ENCODE data around the gene ADRM1. TPM values are rescaled to one million over a fixed set of nuclear protein-coding genes. Genes with fewer than 3 reads are reported as not detected.

The ADRM1 gene
- total and polyA plus RNA-seq, 3 experiments from 2014 or later = 101 to 166 (median 159) TPM

DNA sequence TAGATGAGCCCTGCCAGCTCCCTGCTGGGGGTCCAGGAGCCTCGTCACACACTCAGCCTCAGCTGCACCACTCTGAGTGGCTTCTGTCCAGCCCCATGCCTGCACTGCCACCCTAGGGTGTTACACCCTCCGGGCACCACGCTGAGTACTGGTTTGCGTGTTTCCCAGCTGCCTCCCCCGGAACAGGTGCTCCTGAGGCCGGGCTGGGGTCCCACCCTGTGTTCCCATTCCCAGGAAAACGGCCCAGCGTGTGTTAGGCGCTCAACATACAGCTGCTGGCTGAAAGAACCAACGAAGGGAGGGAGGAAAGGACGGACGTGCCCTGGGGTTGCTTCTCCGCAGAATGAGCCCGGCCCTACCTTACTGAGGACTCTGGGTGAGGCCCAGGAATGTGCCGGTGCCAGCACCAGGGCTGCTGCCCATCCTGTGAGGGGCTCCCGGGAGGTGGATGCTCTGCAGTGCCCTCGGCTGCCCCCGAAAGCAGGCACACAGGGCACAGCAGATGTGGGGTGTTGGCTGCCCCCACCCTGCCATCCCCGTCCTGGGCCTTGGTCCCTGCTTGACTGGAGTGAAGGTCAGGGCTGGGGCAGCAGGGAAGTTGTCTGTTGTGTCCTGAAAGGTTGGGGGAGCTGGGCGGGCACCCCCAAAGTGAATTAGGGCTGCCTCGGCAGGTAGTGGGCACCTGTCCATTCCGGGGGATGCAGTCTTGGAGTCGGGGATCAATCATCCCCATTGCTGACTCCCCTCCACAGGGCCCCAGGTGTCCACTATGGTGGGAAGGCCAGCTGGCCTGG, 48.0 kb downstream of the ADRM1 start:
- peaks cover 1 to 8% (median 3%) of the 10 kb centered on the region in 5 donors for H3K9me3 Mint-ChIP-seq
- Histone ChIP-seq H3K27ac (ENCODE audit: low read depth, low read length) (no peak overlapping the region), H3K36me3 (ENCODE audit: insufficient read depth, low read length) (no peaks in the 10 kb centered on the region), H3K4me1 (ENCODE audit: insufficient read depth, low read length) (no peaks in the 10 kb centered on the region), H3K9me3 (ENCODE audit: low read length) (no peaks in the 10 kb centered on the region), H3K4me3 (ENCODE audit: low read length) (no peak overlapping the region), H3K27me3 (ENCODE audit: insufficient read depth, low read length, poor library complexity, severe bottlenecking) (no peaks in the 10 kb centered on the region)
- CTCF ChIA-PET = no interaction called here
- peak overlapping the region in 1 of 8 donors; percentile 26 for H3K27ac Mint-ChIP-seq
- H3K36me3 Mint-ChIP-seq = peaks cover 0 to 3% (median 0%) of the 10 kb centered on the region in 3 donors
- H3K4me1 Mint-ChIP-seq = peaks cover 0 to 2% (median 0%) of the 10 kb centered on the region in 3 donors
- DNase-seq = no peak
- H3K27me3 Mint-ChIP-seq = no peaks in the 10 kb centered on the region
- no peak overlapping the region for H3K4me3 Mint-ChIP-seq
- POLR2A ChIA-PET = no interaction called here

DNA sequence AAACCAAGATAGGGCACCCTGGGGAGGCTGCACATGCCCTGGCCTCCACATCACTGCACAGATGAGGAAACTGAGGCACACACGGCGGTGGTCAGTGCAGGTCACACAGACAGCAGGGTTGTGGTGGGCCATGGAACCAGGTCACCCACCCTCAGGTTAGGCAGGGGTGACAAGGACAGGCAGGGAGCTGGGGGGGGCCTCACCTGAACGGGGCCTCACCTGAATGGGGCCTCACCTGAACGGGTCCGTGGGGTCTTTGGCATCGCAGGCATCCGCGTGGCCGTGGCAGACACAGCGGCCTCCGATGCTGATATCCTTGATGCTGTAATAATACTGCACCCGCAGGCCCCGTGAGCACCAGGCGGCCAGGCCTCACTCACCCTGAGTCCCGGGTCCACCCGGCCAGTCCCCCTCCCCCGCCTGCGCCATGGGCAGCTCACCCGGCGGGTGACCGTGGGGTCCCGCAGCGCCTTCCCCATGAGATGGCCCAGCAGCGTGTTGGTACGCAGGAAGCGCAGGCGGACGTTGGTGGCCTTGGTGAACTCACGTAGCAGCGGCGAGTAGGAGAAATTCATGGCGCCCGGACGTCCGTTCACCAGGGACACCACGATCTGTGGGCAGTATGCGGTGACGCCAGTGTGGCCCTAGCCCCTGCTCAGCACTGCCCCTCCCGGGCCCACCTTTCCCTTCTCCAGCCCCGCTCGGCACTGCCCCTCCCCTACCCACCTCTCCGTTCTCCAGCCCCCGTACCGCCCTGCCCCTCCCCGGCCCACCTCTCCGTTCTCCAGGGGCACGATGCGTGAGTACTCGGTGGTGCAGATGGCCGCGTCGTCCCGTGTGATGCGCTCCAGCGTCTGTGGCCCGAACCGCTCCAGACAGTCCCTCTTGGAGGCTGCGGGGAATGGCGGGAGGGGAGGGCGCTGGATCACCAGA, 48.9 kb downstream of the ADRM1 start:
- Histone ChIP-seq H3K4me1 (ENCODE audit: insufficient read depth, low read length) (no peaks in the 10 kb centered on the region), H3K4me3 (ENCODE audit: low read length) (no peak overlapping the region), H3K27me3 (ENCODE audit: insufficient read depth, low read length, poor library complexity, severe bottlenecking) (no peaks in the 10 kb centered on the region), H3K9me3 (ENCODE audit: low read length) (no peaks in the 10 kb centered on the region), H3K27ac (ENCODE audit: low read depth, low read length) (no peak overlapping the region), H3K36me3 (ENCODE audit: insufficient read depth, low read length) (no peaks in the 10 kb centered on the region)
- Mint-ChIP-seq H3K4me3 (no peak overlapping the region), H3K4me1 (peaks cover 0 to 2% (median 0%) of the 10 kb centered on the region in 3 donors), H3K36me3 (peaks cover 0 to 3% (median 0%) of the 10 kb centered on the region in 3 donors), H3K9me3 (peaks cover 1 to 8% (median 3%) of the 10 kb centered on the region in 5 donors), H3K27ac (no peak overlapping the region), H3K27me3 (no peaks in the 10 kb centered on the region)
- DNase-seq = no peak
- CTCF ChIA-PET = no interaction called here
- POLR2A ChIA-PET = no interaction called here

DNA sequence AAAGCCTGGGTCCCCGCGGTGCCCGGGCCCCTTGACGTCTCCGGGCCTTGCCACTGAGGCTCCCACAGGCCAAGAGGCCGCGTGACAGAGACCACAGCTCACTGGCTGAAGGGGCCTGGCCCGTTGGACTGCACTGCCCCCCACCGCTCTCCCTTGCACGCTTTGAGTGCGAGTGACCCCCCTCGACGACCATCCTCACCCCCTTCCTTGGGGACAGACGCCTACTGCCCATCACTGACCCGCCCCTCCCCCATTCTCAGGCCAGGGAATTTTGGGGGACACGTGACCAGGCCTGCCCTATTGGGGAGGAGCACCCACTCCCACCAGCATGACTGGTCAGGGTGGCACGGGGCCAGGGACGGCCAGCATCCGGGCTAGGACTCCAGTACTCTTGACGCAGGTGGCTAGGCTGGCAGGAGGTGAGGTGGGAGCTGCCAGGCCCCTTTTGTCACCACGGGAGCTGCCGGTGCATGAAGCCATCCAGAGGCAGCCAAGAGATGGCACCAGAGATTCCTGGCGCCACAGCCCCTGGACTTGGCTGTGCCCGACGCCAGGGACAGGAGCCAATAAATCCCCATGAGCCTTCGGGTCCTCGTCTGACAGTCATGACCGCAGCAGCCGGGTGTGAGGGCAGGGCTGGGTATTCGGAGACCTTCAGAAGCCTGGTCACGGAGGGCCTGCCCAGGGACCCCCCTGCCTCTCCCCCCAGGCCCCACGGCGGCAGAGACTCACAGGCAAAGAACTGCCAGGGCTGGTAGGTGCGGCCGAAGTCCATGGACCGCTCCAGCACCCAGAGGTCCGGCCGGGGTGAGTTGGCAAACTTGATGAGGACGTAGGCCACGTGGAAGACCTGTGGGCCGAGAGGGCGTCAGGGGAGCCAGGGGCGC, 49.8 kb downstream of the ADRM1 start:
- Mint-ChIP-seq H3K4me1 (peaks cover 0 to 2% (median 0%) of the 10 kb centered on the region in 3 donors), H3K4me3 (no peak overlapping the region), H3K27me3 (no peaks in the 10 kb centered on the region), H3K27ac (no peak overlapping the region), H3K36me3 (peaks cover 0 to 3% (median 0%) of the 10 kb centered on the region in 3 donors), H3K9me3 (peaks cover 1 to 8% (median 3%) of the 10 kb centered on the region in 5 donors)
- DNase-seq = no peak
- POLR2A ChIA-PET = no interaction called here
- no peaks in the 10 kb centered on the region for H3K27me3 ChIP-seq (ENCODE audit: insufficient read depth, low read length, poor library complexity, severe bottlenecking)
- H3K4me3 ChIP-seq (ENCODE audit: low read length) = no peak overlapping the region
- no peaks in the 10 kb centered on the region for H3K36me3 ChIP-seq (ENCODE audit: insufficient read depth, low read length)
- H3K4me1 ChIP-seq (ENCODE audit: insufficient read depth, low read length) = no peaks in the 10 kb centered on the region
- H3K9me3 ChIP-seq (ENCODE audit: low read length) = no peaks in the 10 kb centered on the region
- CTCF ChIA-PET = no interaction called here
- H3K27ac ChIP-seq (ENCODE audit: low read depth, low read length) = no peak overlapping the region

DNA sequence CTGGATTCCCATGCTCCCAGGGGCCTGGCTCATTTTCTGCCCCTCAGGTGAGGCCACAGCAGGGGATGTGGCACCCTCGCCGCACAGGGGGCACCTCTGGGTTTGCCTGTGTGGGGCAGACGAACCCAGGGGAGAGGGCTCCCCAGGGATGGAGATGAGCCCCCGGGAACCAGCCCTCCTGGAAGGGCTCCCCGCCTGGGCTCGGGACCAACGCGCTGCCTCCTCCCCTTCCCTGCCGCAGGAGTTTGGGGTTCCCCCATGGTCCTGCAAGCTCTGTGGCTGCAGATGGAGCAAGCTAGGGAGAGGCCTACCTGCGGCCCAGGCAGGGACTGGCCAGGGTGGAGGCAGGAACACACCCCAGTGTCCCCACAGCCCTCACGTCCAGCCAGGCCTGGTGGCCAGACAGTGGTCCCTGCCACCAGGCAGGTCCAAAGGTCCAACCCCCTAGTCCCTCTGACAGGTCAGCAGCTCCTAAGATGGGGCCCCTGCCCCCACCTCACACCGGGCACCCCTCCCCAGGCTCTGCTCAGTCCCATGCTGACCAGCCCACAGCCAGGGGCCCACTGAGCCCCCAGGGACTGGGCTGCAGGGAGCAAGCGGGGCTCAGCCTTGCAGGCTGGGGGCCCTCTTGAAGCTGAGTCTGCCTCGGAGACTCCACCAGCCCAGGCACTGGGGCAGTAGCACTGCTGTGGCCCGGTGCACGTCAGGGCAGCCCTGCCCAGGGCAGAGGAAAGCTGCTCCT, 50.7 kb downstream of the ADRM1 start:
- H3K36me3 ChIP-seq (ENCODE audit: insufficient read depth, low read length) = no peaks in the 10 kb centered on the region
- POLR2A ChIA-PET = no interaction called here
- Mint-ChIP-seq H3K9me3 (peaks cover 1 to 4% (median 2%) of the 10 kb centered on the region in 5 donors), H3K27me3 (no peaks in the 10 kb centered on the region), H3K4me1 (peaks cover 0 to 2% (median 0%) of the 10 kb centered on the region in 3 donors), H3K4me3 (no peak overlapping the region), H3K36me3 (peaks cover 0 to 3% (median 0%) of the 10 kb centered on the region in 3 donors), H3K27ac (no peak overlapping the region)
- DNase-seq = no peak
- no peak overlapping the region for H3K27ac ChIP-seq (ENCODE audit: low read depth, low read length)
- no peak overlapping the region for H3K4me3 ChIP-seq (ENCODE audit: low read length)
- no peaks in the 10 kb centered on the region for H3K27me3 ChIP-seq (ENCODE audit: insufficient read depth, low read length, poor library complexity, severe bottlenecking)
- no peaks in the 10 kb centered on the region for H3K9me3 ChIP-seq (ENCODE audit: low read length)
- CTCF ChIA-PET = no interaction called here
- H3K4me1 ChIP-seq (ENCODE audit: insufficient read depth, low read length) = no peaks in the 10 kb centered on the region

DNA sequence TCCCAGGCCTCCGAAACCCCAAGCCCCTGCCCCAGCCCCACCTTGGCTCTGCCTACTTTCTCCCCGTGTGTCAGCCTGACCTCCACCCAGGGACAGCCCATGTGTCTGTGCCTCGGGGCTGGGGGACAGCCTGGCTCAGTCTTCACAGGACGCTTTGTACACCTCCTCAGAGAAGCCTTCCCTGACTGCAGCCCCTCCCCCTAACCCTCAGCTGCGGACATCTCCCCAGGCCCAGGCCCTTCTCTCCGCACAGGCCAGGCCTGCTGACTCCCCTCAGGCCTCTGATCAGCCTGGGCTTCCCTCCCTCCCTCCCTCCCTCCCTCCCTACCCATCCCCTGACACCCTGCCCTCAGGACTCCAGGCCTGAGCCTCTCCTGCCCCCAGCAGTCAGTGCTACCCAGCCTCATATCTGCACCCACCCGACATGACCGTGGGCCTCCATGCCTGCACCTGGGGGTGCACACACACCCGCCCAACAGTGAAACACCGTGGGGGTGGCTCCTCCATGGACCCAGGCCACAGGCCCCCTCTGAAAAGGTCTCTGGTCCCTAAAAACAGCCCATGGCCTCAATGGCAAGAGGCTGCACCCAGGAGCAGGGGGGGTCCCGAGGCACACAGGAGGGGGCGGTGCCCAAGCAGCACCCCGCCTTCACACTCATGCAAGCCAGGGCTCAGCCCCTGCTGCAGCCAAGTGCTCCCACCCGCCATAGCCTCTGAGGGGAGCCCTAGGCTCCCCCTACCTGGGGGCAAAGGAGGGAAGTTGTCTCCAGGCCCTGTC, 51.4 kb downstream of the ADRM1 start:
- Mint-ChIP-seq H3K4me1 (no peaks in the 10 kb centered on the region), H3K36me3 (peaks cover 0 to 1% (median 0%) of the 10 kb centered on the region in 3 donors), H3K27me3 (no peaks in the 10 kb centered on the region), H3K27ac (no peak overlapping the region), H3K4me3 (no peak overlapping the region), H3K9me3 (no peaks in the 10 kb centered on the region)
- no peaks in the 10 kb centered on the region for H3K36me3 ChIP-seq (ENCODE audit: insufficient read depth, low read length)
- H3K4me1 ChIP-seq (ENCODE audit: insufficient read depth, low read length) = no peaks in the 10 kb centered on the region
- H3K27ac ChIP-seq (ENCODE audit: low read depth, low read length) = no peak overlapping the region
- no peak overlapping the region for H3K4me3 ChIP-seq (ENCODE audit: low read length)
- ChIA-PET CTCF (no interaction called here), POLR2A (interaction anchor here (0.6 kb wide), 1 partner anchor 11 kb away, joined by 3 read pairs; no protein-coding TSS in a partner anchor)
- H3K27me3 ChIP-seq (ENCODE audit: insufficient read depth, low read length, poor library complexity, severe bottlenecking) = no peaks in the 10 kb centered on the region
- H3K9me3 ChIP-seq (ENCODE audit: low read length) = no peaks in the 10 kb centered on the region
- no peak for DNase-seq

DNA sequence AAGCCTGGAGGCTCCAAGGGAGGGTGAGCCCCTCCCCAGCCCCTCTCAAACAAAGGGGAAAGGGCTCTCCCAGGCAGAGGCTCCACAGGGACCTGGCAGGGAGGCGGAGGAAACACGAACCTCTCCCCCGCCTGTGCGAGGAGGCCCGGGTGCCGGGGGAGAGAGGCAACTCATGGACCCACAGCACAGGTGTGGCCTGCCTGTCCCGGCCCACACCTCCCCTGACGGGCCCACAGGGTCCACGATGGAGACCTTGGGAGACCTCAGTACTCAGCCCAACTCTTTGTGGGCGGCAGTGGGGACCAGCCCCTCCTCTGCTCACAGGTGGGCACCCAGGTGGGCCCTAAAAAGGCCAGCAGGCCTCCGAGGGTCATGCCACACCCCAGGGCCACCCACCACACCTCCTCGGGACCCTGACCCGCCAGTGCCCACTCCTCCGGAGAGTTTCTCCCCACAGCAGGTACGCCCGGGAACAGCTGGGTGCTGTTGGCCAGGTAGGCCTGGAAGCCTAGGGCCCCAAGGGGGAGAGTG, 52.1 kb downstream of the ADRM1 start:
- H3K27me3 ChIP-seq (ENCODE audit: insufficient read depth, low read length, poor library complexity, severe bottlenecking) = no peaks in the 10 kb centered on the region
- ChIA-PET POLR2A (no interaction called here), CTCF (no interaction called here)
- no peaks in the 10 kb centered on the region for H3K9me3 Mint-ChIP-seq
- H3K36me3 Mint-ChIP-seq = no peaks in the 10 kb centered on the region
- no peak overlapping the region for H3K27ac ChIP-seq (ENCODE audit: low read depth, low read length)
- H3K4me3 ChIP-seq (ENCODE audit: low read length) = no peak overlapping the region
- H3K4me1 Mint-ChIP-seq = no peaks in the 10 kb centered on the region
- no peak overlapping the region for H3K27ac Mint-ChIP-seq
- no peaks in the 10 kb centered on the region for H3K4me1 ChIP-seq (ENCODE audit: insufficient read depth, low read length)
- no peaks in the 10 kb centered on the region for H3K27me3 Mint-ChIP-seq
- no peaks in the 10 kb centered on the region for H3K36me3 ChIP-seq (ENCODE audit: insufficient read depth, low read length)
- no peaks in the 10 kb centered on the region for H3K9me3 ChIP-seq (ENCODE audit: low read length)
- no peak for DNase-seq
- no peak overlapping the region for H3K4me3 Mint-ChIP-seq

DNA sequence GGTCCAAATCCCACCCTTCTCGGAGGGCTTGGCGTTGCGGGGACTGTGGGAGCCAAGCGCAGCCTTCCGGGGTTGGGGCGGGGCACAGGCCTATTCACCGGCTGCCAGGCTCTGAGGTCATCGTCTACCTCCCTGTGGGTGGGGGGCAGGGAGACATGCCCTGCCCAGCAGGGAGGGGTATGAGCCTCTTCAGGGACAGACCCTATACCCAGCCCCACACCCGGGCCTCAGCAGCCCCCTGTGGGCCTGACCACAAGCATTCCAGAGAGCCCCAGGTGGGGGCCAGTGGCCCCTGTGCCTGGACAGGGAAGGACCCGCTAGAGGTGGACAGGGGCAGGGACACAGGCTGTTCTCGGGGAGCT, 52.7 kb downstream of the ADRM1 start:
- no peaks in the 10 kb centered on the region for H3K4me1 ChIP-seq (ENCODE audit: insufficient read depth, low read length)
- H3K36me3 ChIP-seq (ENCODE audit: insufficient read depth, low read length) = no peaks in the 10 kb centered on the region
- ChIA-PET POLR2A (no interaction called here), CTCF (no interaction called here)
- H3K9me3 Mint-ChIP-seq = no peaks in the 10 kb centered on the region
- H3K27me3 ChIP-seq (ENCODE audit: insufficient read depth, low read length, poor library complexity, severe bottlenecking) = no peaks in the 10 kb centered on the region
- no peak overlapping the region for H3K27ac Mint-ChIP-seq
- H3K9me3 ChIP-seq (ENCODE audit: low read length) = no peaks in the 10 kb centered on the region
- no peaks in the 10 kb centered on the region for H3K27me3 Mint-ChIP-seq
- no peak for DNase-seq
- no peaks in the 10 kb centered on the region for H3K36me3 Mint-ChIP-seq
- H3K27ac ChIP-seq (ENCODE audit: low read depth, low read length) = no peak overlapping the region
- no peak overlapping the region for H3K4me3 ChIP-seq (ENCODE audit: low read length)
- no peak overlapping the region for H3K4me3 Mint-ChIP-seq
- H3K4me1 Mint-ChIP-seq = no peaks in the 10 kb centered on the region

Measured in CD8-positive, alpha-beta memory T cell (primary cell).